Measurements from ENCODE around the gene KAT6B.

DNA sequence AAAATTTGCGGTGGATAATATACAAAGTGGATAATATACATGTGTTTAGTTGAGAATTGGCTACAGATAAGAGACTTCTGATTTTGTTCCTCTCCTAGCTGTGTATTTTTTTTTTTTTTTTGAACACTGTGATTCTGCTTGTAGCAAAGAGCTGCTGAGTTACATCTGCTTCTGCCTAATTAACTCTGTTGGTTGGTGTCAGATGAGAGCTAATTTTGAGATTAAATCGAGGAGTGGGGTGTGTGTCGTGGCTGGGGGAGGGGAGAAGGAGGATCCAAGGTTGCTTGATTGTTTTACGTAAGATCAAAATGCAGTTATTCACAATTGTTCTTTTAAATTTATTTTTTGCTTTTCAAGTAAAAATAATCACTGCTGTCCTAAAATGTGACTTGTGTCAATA is 11.3 kb downstream of the KAT6B start:
- TF ChIP-seq, protein P1, sequence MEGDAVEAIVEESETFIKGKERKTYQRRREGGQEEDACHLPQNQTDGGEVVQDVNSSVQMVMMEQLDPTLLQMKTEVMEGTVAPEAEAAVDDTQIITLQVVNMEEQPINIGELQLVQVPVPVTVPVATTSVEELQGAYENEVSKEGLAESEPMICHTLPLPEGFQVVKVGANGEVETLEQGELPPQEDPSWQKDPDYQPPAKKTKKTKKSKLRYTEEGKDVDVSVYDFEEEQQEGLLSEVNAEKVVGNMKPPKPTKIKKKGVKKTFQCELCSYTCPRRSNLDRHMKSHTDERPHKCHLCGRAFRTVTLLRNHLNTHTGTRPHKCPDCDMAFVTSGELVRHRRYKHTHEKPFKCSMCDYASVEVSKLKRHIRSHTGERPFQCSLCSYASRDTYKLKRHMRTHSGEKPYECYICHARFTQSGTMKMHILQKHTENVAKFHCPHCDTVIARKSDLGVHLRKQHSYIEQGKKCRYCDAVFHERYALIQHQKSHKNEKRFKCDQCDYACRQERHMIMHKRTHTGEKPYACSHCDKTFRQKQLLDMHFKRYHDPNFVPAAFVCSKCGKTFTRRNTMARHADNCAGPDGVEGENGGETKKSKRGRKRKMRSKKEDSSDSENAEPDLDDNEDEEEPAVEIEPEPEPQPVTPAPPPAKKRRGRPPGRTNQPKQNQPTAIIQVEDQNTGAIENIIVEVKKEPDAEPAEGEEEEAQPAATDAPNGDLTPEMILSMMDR (IDR thresholded peaks at IDR 0.05), result no peak
- no peak for TF ChIP-seq EZH2phosphoT487 (IDR thresholded peaks at IDR 0.05)
- TF ChIP-seq EZH2 (IDR thresholded peaks at IDR 0.05), result no peak

All from neural progenitor cell (in vitro differentiated cells).